ENCODE results near the gene SMARCC1.
"Not testable (repeated sequence)": the region's sequence is repeated elsewhere in the genome, so short reads cannot be mapped to it uniquely, and the experiment has no call there.

The SMARCC1 gene

GRCh38 chr3:47766186-47766585, 15.5 kb downstream of the SMARCC1 start:
- no peak for DNase-seq (ENCODE audit: low spot score)

DNA sequence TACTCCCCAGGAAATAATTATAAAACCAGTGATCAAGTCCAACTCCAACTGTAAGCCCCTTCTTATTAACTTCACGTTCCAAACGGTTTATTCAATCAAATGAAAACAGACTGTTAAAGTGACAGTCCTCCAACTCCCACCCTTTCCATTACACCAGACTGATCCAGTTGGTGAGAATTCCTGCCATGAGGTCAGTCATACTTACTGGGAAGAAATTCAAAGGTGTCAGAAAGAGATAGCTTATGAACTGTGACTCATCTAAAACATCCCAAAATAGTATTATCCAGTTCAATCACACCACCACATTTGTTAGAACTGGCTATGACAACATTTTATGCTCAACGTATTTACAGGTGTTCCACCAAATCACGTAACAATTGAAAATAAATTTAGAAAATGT, 19.5 kb downstream of the SMARCC1 start:
- DNase-seq (ENCODE audit: low spot score), result no peak

DNA sequence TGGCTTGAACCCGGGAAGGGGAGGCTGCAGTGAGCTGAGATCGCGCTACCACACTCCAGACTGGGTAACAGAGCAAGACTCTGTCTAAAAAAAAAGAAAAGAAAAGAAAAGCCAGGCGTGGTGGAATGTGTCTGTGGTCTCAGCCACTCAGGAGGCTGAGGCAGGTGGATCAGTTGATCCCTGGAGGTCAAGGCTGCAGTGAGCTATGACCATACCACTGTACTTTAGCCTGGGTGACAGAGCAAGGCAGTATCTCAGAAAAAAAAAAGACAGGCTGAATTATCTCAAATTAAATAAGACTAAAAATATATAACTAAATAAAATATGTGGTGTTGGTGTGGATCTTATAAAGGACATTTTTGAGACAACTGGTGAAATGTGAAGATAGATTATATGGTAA, 20.6 kb downstream of the SMARCC1 start:
- no peak for DNase-seq (ENCODE audit: low spot score)

DNA sequence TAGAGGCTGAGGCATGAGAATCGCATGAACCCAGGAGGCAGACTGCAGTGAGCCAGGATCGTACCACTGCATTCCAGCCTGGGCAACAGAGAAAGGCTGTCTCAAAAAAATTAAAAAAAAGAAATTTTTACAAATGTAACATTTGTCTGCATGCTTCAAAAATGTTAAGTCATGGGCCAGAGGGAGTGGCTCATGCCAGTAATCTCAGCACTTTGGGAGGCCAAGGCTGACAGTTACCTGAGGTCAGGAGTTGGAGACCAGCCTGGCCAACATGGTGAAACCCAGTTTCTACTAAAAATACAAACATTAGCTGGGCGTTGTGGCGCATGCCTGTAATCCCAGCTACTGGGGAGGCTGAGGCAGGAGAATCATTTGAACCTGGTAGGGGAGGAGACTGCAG, 21.5 kb downstream of the SMARCC1 start:
- DNase-seq (ENCODE audit: low spot score), result not testable (repeated sequence)

DNA sequence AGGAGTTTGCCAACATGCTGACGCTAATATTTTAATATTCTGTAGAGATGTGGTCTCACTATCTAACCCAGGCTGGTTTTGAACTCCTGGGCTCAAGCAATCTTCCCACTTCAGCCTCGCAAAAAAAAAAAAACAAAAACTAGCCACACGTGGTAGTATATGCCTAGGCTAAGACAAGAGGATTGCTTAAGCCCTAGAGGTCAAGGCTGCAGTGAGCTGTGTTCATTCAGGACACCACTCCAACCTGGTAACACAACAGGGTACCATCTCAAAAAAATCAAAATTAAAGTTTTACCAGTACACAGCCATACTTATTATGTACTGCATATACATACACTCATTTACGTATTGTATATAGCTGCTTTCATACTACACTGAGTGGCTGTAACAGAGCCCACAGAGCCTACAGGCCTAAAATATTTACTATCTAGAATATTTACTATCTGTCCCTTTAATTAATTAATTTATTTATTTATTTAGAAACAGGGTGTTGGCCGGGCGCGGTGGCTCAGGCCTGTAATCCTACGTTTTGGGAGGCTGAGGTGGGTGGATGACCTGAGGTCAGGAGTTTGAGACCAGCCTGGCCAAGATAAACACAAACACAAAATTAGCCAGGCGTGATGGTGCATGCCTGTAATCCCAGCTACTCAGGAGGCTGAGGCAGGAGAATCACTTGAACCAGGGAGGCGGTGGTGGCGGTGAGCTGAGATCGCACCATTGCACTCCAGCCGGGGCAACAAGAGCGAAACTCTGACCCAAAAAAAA, 23.2 kb downstream of the SMARCC1 start:
- DNase-seq (ENCODE audit: low spot score), result no peak

GRCh38 chr3:47752716-47753115, 29.0 kb downstream of the SMARCC1 start:
- no peak for DNase-seq (ENCODE audit: low spot score)

DNA sequence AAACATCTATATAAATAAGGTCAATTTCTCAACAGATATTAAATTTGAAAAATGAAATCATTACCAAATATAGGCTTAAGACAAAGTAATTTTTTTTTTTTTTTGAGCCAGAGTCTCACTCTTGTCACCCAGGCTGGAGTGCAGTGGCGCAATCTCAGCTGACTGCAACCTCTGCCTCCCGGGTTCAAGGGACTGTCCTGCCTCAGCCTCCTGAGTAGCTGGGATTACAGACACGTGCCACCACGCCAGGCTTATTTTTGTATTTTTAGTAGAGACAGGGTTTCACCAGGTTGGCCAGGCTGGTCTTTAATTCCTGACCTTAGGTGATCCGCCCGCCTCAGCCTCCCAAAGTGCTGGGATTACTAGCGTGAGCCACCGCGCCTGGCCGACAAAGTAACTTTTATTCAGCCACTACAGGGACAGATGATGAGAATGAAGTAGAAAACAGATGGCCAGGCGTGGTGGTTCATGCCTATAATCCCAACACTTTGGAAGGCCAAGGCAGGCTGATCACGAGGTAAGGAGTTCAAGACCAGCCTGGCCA, 30.8 kb downstream of the SMARCC1 start:
- not testable (repeated sequence) for DNase-seq (ENCODE audit: low spot score)

GRCh38 chr3:47747558-47747957, 34.1 kb downstream of the SMARCC1 start:
- no peak for DNase-seq (ENCODE audit: low spot score)

DNA sequence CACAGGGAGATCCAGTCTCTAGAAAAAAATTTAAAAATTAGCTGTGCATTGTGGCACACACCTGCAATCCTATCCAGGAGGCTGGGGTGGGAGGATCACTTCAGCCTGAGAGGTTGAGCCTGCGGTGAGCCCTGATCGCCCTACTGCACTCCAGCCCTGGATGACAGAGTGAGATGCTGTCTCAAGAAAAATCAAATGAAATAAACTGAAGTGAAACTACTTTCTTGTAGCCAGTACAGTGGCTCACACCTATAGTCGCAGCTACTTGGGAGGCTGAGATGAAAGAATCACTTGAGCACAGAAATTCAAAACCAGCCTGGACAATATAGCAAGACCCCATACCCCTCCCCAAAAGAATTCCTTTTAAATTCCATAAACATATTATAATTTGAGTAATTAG, 35.4 kb downstream of the SMARCC1 start:
- no peak for DNase-seq (ENCODE audit: low spot score)

- no peak for DNase-seq (ENCODE audit: low spot score)
Measured at GRCh38 chr3:47743855-47744254, 37.8 kb downstream of the SMARCC1 start.

DNA sequence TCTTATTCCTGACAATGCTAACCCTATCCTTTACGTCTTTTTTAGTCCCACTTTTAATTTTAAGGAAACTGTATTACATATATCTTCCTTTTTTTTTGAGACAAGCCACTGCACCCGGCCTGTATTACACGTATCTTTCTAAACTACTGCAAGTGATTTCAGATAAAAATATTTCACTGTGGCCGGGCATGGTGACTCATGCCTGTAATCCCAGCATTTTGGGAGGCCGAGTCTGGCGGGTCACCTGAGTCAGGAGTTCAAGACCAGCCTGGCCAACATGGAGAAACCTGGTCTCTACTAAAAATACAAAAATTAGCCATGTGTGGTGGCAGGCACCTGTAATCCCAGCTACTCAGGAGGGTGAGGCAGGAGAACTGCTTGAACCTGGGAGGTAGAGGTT, 38.3 kb downstream of the SMARCC1 start:
- not testable (repeated sequence) for DNase-seq (ENCODE audit: low spot score)

GRCh38 chr3:47741925-47742324, 39.8 kb downstream of the SMARCC1 start:
- no peak for DNase-seq (ENCODE audit: low spot score)

- DNase-seq (ENCODE audit: low spot score), result no peak
Measured at GRCh38 chr3:47732143-47732542, 49.5 kb downstream of the SMARCC1 start.

- DNase-seq (ENCODE audit: low spot score), result no peak
Measured at GRCh38 chr3:47731061-47731460, 50.6 kb downstream of the SMARCC1 start.

DNA sequence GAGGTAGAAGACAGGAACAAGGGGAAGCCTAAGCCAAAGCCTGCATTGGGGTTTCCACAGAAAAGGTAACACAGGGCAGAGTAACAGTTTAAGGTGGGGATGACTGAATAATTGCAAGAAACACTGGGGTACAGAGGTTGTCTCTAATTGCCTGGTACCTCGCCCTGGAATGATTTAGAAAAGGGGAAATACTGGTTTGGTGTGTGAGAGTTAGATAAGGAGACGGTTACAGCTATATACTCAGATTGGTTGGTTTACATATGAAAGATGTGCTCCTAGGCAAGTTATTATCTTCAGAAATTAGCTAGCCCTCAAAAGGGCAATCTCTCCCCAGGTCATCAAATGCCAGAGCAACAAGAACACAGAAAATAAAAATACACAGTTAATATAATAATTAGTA, 58.8 kb downstream of the SMARCC1 start:
- DNase-seq (ENCODE audit: low spot score), result no peak

- DNase-seq (ENCODE audit: low spot score), result not testable (repeated sequence)
Measured at GRCh38 chr3:47717448-47717847, 64.2 kb downstream of the SMARCC1 start.

GRCh38 chr3:47716656-47717055, 65.0 kb downstream of the SMARCC1 start:
- peak; percentile 36 for DNase-seq (ENCODE audit: low spot score)

DNA sequence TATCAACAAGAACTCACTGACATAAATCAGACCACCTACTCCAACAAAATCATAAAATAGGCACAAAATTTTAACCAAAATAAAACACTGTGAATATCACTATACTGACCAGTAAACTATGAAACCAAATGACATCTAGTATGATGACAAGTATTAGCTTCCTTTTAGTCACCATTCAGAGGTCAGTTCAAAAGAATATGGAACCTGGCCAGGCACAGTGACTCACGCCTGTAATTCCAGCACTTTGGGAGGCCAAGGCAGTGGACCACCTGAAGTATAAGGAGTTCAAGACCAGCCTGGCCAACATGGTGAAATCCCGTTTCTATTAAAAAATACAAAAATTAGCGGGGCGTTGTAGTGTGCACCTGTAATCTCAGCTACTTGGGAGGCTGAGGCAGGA, 65.8 kb downstream of the SMARCC1 start:
- DNase-seq (ENCODE audit: low spot score), result peak; percentile 23

GRCh38 chr3:47714606-47715005, 67.1 kb downstream of the SMARCC1 start:
- no peak for DNase-seq (ENCODE audit: low spot score)

- DNase-seq (ENCODE audit: low spot score), result no peak
Measured at GRCh38 chr3:47713655-47714054, 68.0 kb downstream of the SMARCC1 start.

DNA sequence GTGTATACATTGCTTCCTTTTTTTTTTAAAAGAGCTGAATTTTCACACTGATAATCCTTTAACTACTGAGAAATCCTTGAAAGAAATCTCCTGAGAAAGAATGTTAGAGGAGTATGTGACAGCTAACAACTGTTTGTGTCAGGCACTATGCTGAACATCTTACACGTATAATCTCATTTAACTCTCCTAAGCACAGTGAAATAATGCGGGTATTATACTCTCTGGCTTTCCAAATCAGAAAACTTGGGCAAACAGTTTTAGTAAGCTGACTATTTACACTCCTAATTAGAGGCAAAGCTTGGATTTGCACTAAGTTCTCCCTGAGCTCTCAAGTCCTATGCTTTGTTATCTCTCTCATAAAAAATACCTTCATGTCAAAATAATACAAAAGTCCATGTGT, 69.3 kb downstream of the SMARCC1 start:
- no peak for DNase-seq (ENCODE audit: low spot score)

DNA sequence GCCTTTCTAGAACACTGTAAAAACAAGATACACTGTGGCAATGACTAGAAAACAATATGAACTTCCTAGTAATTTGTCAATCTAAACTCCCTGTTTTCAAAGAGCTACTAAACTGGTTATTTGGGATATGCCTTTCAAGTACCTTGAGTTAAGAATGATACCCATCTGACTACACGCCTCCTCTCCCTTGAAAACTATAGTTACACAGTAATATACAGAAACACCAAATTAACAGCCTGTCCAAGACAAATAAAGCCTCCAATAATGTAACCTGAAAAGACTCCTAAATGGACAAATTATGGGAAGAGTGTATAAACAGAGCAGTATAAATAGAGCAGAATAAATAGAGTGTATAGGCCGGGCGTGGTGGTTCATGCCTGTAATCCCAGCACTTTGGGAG, 70.1 kb downstream of the SMARCC1 start:
- no peak for DNase-seq (ENCODE audit: low spot score)

DNA sequence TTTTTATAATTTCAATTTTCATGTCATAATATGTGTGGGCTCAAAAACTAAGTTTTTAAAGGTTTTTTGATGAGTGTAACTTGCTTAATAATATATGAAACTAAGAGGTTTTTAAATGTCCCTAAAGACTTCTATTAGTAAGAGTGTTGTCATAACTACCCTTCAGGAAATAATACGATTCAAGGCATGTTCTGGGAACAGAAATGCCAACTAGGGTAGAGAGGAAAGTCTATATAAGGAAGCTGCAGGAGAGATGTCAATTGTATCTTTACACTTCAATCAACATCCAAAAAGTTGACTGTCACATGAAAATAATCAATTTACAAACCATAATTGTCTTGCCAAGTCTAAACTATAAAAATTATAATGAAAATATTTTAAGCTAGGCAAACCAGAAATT, 76.3 kb downstream of the SMARCC1 start:
- no peak for DNase-seq (ENCODE audit: low spot score)

- no peak for DNase-seq (ENCODE audit: low spot score)
Measured at GRCh38 chr3:47704237-47704612, 77.5 kb downstream of the SMARCC1 start.
